ENCODE measurements around the gene GFAP.

Gene GFAP

DNA sequence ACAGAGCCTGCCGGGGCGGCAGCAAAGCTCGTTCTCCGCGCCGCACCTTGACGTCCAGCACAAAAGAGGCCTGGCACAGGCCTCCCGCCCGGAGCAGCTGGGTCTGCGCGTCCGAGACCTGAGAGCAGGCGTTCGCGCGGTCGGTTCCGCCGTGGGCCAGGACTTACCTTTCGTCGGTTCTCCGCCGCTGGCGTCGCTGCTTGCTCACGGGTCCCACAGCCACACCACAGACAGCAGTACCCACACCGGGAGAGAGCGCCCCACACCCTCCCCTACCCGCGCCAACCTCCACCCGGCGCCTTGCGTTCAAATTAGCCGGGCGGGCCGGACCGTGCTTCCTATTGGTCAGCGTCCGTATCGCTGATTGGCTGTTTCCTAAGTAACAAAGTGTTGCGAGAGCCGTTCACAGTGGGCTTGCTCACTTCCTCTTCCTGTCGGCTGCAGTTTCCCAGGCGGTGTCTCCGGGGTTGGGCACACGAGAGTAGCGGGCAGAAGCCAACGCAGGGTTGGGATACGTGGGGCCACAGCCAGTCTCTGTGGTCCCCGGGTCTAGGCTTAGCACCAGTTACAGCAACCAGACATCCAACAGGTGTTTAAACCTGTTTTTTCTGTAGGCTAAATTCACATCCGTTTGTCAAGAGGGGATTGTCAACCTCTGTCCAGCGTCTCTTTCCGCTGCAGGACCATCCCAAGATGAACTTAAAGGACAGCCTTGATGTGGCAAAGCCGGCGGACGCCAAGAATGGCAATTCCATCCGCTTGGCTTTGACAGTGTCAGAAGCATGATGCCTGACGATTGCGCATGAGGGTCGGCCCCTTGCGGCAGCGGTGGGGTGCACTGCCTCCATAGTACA, 32.4 kb upstream of the GFAP start, which contains the start of gene KIF18B (continued):
- TF ChIP-seq, protein P1, sequence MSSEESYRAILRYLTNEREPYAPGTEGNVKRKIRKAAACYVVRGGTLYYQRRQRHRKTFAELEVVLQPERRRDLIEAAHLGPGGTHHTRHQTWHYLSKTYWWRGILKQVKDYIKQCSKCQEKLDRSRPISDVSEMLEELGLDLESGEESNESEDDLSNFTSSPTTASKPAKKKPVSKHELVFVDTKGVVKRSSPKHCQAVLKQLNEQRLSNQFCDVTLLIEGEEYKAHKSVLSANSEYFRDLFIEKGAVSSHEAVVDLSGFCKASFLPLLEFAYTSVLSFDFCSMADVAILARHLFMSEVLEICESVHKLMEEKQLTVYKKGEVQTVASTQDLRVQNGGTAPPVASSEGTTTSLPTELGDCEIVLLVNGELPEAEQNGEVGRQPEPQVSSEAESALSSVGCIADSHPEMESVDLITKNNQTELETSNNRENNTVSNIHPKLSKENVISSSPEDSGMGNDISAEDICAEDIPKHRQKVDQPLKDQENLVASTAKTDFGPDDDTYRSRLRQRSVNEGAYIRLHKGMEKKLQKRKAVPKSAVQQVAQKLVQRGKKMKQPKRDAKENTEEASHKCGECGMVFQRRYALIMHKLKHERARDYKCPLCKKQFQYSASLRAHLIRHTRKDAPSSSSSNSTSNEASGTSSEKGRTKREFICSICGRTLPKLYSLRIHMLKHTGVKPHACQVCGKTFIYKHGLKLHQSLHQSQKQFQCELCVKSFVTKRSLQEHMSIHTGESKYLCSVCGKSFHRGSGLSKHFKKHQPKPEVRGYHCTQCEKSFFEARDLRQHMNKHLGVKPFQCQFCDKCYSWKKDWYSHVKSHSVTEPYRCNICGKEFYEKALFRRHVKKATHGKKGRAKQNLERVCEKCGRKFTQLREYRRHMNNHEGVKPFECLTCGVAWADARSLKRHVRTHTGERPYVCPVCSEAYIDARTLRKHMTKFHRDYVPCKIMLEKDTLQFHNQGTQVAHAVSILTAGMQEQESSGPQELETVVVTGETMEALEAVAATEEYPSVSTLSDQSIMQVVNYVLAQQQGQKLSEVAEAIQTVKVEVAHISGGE (tag by site-specific recombination; conservative IDR thresholded peaks at IDR 0.05; ENCODE audit: low read depth) = peak; percentile 83
- TF ChIP-seq PATZ1 (tag by site-specific recombination; IDR thresholded peaks at IDR 0.05) = peak; percentile 83
- TF ChIP-seq HOXC10 (CRISPR knock-in tag; IDR thresholded peaks at IDR 0.05) = peak; percentile 49; the same call in 1 of the 2 replicates
- peak; percentile 27; the same call in 1 of the 2 replicates for TF ChIP-seq GLIS2 (tag by site-specific recombination; IDR thresholded peaks at IDR 0.05)
- TF ChIP-seq ZNF501 (tag by site-specific recombination; IDR thresholded peaks at IDR 0.05) = peak; percentile 93
- TF ChIP-seq, protein P2, sequence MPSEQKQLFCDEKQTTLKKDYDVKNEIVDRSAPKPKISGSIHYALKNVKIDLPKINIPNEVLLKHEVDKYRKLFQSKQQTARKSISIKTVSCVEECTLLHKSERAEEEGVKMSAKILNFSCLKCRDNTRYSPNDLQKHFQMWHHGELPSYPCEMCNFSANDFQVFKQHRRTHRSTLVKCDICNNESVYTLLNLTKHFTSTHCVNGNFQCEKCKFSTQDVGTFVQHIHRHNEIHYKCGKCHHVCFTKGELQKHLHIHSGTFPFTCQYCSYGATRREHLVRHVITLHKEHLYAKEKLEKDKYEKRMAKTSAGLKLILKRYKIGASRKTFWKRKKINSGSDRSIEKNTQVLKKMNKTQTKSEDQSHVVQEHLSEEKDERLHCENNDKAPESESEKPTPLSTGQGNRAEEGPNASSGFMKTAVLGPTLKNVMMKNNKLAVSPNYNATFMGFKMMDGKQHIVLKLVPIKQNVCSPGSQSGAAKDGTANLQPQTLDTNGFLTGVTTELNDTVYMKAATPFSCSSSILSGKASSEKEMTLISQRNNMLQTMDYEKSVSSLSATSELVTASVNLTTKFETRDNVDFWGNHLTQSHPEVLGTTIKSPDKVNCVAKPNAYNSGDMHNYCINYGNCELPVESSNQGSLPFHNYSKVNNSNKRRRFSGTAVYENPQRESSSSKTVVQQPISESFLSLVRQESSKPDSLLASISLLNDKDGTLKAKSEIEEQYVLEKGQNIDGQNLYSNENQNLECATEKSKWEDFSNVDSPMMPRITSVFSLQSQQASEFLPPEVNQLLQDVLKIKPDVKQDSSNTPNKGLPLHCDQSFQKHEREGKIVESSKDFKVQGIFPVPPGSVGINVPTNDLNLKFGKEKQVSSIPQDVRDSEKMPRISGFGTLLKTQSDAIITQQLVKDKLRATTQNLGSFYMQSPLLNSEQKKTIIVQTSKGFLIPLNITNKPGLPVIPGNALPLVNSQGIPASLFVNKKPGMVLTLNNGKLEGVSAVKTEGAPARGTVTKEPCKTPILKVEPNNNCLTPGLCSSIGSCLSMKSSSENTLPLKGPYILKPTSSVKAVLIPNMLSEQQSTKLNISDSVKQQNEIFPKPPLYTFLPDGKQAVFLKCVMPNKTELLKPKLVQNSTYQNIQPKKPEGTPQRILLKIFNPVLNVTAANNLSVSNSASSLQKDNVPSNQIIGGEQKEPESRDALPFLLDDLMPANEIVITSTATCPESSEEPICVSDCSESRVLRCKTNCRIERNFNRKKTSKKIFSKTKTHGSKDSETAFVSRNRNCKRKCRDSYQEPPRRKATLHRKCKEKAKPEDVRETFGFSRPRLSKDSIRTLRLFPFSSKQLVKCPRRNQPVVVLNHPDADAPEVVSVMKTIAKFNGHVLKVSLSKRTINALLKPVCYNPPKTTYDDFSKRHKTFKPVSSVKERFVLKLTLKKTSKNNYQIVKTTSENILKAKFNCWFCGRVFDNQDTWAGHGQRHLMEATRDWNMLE (tag by site-specific recombination; conservative IDR thresholded peaks at IDR 0.05; ENCODE audit: low read depth) = peak; percentile 81
- peak; percentile 42 for TF ChIP-seq GLIS1 (tag by site-specific recombination; IDR thresholded peaks at IDR 0.05)
- TF ChIP-seq KLF17 (tag by site-specific recombination; IDR thresholded peaks at IDR 0.05) = peak; percentile 60; the same call in 1 of the 2 replicates
- peak; percentile 61 for TF ChIP-seq KLF1 (tag by site-specific recombination; IDR thresholded peaks at IDR 0.05)
- peak; percentile 60; the same call in 1 of the 2 replicates for TF ChIP-seq ZNF610 (tag by site-specific recombination; IDR thresholded peaks at IDR 0.05; ENCODE audit: borderline replicate concordance)
- peak; percentile 60; the same call in 1 of the 2 replicates for TF ChIP-seq SCRT1 (tag by site-specific recombination; IDR thresholded peaks at IDR 0.05; ENCODE audit: borderline replicate concordance)
- peak; percentile 15; the same call in 1 of the 2 replicates for TF ChIP-seq ZNF639 (tag by site-specific recombination; IDR thresholded peaks at IDR 0.05)
- TF ChIP-seq KLF9 (tag by site-specific recombination; IDR thresholded peaks at IDR 0.05; ENCODE audit: low read depth) = peak; percentile 64; the same call in 1 of the 2 replicates
- peak; percentile 56; the same call in 1 of the 2 replicates for TF ChIP-seq TRIM28 (IDR thresholded peaks at IDR 0.05; ENCODE audit: borderline replicate concordance, low read length)
- TF ChIP-seq ZNF398 (tag by site-specific recombination; IDR thresholded peaks at IDR 0.05) = peak; percentile 82
- TF ChIP-seq ZNF2 (tag by site-specific recombination; IDR thresholded peaks at IDR 0.05) = peak; percentile 60
- peak; percentile 80 for TF ChIP-seq KLF8 (tag by site-specific recombination; IDR thresholded peaks at IDR 0.05)
- TF ChIP-seq ZNF324 (tag by site-specific recombination; IDR thresholded peaks at IDR 0.05) = peak; percentile 39; the same call in 1 of the 2 replicates

All from HEK293 (cell line).